IPS DF 4.7 (cell line): ENCODE data around the gene IP6K3.
A peak's percentile ranks its signal among the peaks of the same experiment; 100 is the strongest.

Source experiments
- DNase-seq: peaks from one replicate; pipeline ENCODE4 v3.0.0-alpha.2; 2013; ENCODE audit warnings: low spot score; ENCODE audit errors: extremely low read depth

IP6K3 gene

DNA sequence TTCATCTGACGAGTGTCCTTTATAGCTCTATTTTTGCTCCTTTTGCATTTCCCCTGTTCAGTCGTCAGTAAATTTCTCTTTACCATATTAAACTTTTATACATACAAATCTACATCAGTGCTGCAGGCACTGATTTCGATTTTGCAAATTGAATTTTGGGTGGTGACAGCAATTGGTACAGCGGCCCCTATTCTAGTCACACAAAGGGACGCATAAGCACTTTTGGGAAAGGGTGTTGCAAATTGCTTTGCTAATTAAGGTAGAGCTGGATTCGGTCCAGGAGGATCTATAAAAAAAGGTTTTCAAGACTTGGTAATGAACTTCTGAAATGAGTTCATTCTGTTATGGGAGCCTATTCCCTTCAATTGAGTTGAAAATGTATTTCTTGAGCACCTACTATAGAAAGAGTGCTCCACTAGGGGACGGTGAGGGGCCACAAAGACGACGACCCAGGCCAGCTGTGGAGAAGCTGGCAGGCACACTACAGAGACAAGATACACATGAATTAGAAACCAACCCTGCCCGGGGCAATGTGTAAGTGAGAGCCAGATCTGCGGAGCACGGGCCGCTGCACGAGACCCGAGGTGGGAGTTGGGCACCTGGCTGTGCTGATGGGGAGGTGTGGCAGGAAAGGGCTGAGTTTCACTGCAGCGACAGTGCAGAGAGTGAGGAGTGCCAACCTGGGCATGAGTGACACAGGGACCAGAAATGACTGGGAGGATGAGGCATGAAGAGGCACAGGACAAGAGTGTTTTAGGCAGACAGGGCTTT is 40.6 kb downstream of the IP6K3 start:
- no peak for DNase-seq

- no peak for DNase-seq
Observed at GRCh38 chr6:33705268-33705885, 41.3 kb downstream of the IP6K3 start.

GRCh38 chr6:33704215-33705066 is 42.3 kb downstream of the IP6K3 start:
- DNase-seq = no peak

GRCh38 chr6:33702345-33702977 is 44.2 kb downstream of the IP6K3 start:
- DNase-seq = no peak

- peak; percentile 49 for DNase-seq
Observed at GRCh38 chr6:33700391-33701050, 46.2 kb downstream of the IP6K3 start.

GRCh38 chr6:33699739-33700138 is 47.0 kb downstream of the IP6K3 start:
- DNase-seq = no peak

DNA sequence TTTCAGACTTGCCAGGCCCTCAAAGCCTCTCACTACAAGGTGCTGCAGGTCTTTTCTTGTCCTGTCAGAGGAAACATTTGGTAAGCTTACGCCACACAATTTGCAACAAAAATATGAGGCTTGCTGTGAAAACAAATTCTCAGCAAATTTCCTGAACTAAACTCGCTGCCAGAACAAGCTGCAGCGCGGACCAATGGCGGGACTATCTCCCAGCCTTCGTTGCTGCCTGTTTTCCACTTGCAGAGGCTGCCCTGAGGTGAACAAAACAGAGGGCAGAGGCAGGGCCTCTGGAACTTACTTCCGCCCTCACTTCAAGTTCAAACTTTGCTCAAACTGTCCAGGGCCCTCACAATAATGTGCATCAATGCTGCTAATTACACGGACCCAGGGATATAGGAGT is 47.6 kb downstream of the IP6K3 start:
- DNase-seq = no peak

GRCh38 chr6:33698494-33698893 is 48.2 kb downstream of the IP6K3 start:
- no peak for DNase-seq

GRCh38 chr6:33697845-33698244 is 48.9 kb downstream of the IP6K3 start:
- no peak for DNase-seq

DNA sequence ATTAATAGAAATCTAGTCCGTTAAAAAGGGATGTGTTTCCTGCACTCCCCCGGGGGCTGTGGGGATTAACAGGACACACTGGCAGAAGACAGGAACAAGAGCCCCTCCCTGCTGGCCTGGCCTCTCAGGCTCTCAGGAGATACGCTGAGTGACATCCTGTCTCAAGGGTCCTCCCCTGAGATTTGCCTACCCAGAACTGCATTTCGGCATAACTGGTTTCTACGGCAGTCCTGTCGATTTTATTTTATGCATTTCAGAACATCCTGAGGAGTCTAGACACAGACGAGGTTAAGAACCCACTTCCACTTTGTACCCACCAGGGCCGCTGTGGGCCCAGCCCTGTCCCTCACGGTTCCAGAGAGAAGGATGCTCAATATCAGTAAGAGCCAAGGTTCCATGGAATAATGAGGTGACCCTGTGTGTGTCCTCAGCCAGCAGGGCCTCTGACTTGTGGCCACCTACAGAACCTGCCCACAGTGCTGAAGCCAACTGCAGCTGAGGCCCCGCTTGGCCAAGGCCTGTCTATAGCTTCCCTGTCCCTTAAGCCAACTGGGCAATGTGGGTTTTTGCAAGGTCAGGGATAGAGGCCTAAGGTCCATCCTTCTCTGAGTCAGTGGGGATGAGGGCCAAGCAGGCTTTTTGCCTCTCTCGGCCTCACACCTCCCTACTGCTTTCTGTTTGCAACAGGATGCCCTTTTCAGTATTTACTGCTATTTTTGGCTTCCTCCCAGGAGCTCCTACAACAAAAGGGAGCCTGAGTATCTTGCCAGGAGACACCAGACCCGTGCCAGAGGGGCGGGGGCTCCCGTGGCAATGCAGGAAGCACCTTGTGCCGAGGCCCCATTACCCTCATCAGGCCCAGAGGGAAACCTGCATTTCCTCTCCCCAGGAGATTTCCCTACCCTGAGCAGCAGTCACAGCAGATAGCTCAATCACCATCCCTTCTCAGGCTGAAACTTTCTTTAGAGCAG is 49.9 kb downstream of the IP6K3 start:
- no peak for DNase-seq

DNA sequence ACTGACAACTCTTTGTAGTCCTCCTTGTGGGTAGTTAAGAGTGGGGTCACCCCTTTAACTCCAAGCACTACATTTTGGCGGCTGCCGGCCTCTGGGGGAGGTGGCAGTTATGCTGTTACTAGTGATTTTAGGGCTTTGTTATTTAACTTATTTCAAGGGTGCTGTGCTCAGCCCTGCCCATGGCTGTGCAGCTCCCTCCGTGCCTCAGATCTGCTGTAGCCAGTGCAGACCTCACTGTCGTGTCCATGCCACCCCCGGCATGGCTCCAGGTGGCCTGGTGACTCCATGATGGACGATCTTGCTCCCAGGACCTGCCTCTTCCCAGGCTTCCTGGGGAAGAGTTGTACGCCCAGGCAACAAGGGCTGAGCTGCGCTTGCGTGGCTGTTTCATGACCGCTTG is 50.6 kb downstream of the IP6K3 start:
- no peak for DNase-seq

DNA sequence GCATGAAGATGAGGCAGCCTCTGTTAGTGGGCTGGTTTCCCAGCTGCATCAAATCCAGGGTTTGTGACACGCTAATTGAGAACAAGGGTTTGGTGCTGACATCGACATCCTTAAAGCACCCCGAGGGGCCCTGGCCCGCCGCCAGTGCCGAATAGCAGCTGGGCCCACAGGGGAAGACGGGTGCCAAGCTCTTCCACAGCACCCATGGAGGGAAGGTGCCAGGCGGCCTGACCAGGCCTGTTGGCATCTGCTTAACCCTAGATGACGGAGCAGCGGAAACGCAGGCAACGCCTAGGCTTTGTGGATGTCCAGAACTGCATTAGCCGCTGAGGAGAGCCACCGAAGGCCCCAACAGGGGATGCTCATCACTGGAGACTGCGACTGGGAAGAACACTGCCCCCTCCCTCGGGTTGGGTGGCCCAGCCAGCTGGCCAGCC is 51.2 kb downstream of the IP6K3 start:
- no peak for DNase-seq

DNA sequence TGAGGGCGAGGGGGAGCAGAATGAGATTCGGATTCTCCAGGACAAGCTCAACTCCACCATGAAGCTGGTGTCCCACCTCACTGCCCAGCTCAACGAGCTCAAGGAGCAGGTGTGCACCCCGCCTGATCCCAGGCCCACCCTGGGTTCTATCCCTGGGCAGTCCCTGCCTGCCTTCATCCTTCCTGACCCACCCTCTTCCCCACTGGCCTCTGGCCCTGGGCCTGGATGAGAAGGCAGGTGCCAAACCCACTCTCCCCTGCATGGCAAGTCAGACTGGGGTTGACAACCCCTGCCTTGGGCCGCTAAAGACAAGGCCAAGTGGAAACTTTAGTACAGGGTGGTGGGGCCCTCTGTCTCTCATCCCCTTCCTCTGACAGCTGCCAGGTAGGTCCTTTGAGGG is 51.7 kb downstream of the IP6K3 start:
- DNase-seq = no peak

- DNase-seq = no peak
Observed at GRCh38 chr6:33694401-33694931, 52.2 kb downstream of the IP6K3 start.

- DNase-seq = no peak
Observed at GRCh38 chr6:33693186-33694105, 53.3 kb downstream of the IP6K3 start.

GRCh38 chr6:33692760-33693158 is 53.9 kb downstream of the IP6K3 start:
- no peak for DNase-seq

DNA sequence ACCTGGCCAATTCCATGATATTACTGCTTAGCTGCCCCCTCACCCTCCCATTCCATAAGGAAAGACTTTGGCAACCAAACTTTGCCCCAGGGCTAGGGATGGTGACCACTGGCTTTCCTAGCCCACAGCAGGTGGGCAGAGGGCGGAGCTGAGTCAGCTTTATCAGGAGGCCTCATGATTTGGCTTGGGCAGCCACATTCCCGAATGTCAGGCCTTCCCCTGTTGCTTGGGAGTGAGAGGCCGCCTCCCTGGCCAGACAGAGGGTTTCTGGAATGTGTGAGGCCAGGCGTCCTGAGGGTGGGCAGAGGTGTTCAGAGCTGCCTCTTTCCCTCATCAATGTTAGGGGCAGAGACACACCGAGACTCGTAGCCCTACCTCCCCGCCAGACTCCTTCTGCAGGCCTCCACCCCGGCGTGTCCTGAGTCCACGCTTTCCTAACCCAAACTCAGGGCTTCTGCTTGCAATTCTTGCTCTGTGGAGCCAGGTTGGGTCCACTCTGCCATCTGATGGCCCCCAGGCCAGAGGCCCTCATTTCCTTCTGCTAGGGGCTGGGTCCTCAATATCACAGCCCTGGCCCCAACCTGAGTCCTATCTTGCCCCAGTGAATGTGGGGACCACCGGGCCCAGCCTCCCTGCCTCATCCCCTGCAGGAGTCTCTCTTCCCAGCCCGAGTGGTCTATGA is 54.5 kb downstream of the IP6K3 start:
- DNase-seq = no peak

- DNase-seq = no peak
Observed at GRCh38 chr6:33691456-33692077, 55.1 kb downstream of the IP6K3 start.
